Large intestine (tissue), 3 donors: ENCODE data around the gene MYB. TPM values are rescaled to one million over a fixed set of nuclear protein-coding genes. Genes with fewer than 3 reads are reported as not detected.
"Not testable (repeated sequence)": the region's sequence is repeated elsewhere in the genome, so short reads cannot be mapped to it uniquely, and the experiment has no call there.

Source experiments
- DNase-seq, 2 donors: peaks; one replicate each; pipeline versions ENCODE4 v3.0.0 to v3.0.0-alpha.2; 2013
- H3K27ac ChIP-seq: one replicate; pipeline ENCODE4 v1.5.1; 2013; ENCODE audit warnings: low read length
- H3K27me3 ChIP-seq: 2 replicates; pipeline ENCODE4 v1.6.1; 2013; ENCODE audit warnings: low read length; ENCODE audit not compliant: control insufficient read depth, insufficient read depth
- H3K36me3 ChIP-seq: 2 replicates; pipeline ENCODE4 v1.6.1; 2013; ENCODE audit warnings: low read length; ENCODE audit not compliant: control insufficient read depth, insufficient read depth
- H3K4me1 ChIP-seq: one replicate; pipeline ENCODE4 v1.6.1; 2013; ENCODE audit warnings: low read length; ENCODE audit not compliant: control insufficient read depth, insufficient read depth
- H3K4me3 ChIP-seq: one replicate; pipeline ENCODE4 v1.5.1; 2013; ENCODE audit warnings: low read length
- H3K9me3 ChIP-seq: one replicate; pipeline ENCODE4 v1.6.1; 2013; ENCODE audit warnings: mild to moderate bottlenecking, low read depth, low read length, moderate library complexity; ENCODE audit not compliant: control insufficient read depth
- WGBS: methylation state at CpG from one replicate; pipeline ENCODE4 v1.1.5; 2013; ENCODE audit warnings: low lambda C conversion rate; ENCODE audit not compliant: insufficient coverage; 5-methylcytosine and 5-hydroxymethylcytosine counted together
- polyA plus RNA-seq: library from polyadenylated mRNA; unstranded; fragments of 120-200 nt; gene quantifications from one replicate; pipeline ENCODE4 v1.2.1, GENCODE V29; 2013

The MYB gene
- polyA plus RNA-seq, 1 donor = 12.1 TPM

GRCh38 chr6:135244805-135245204 is 63.7 kb downstream of the MYB start:
- no peaks in the 10 kb centered on the region for H3K9me3 ChIP-seq
- no peak overlapping the region for H3K27ac ChIP-seq
- DNase-seq = no peak
- no peak overlapping the region for H3K4me3 ChIP-seq
- no peaks in the 10 kb centered on the region for H3K27me3 ChIP-seq
- H3K4me1 ChIP-seq = no peaks in the 10 kb centered on the region
- no peaks in the 10 kb centered on the region for H3K36me3 ChIP-seq
- WGBS = no CpG with 5 or more reads among the region's 6 CpGs

- not testable (repeated sequence) for H3K9me3 ChIP-seq, H3K36me3 ChIP-seq, H3K4me3 ChIP-seq, H3K27ac ChIP-seq, H3K27me3 ChIP-seq, DNase-seq
- 50% methylated on average over 2 of the region's 8 CpGs for WGBS
- H3K4me1 ChIP-seq = peaks cover 10% of the 10 kb centered on the region
Observed at GRCh38 chr6:135246412-135247012, 65.4 kb downstream of the MYB start.

GRCh38 chr6:135250234-135250633 is 69.1 kb downstream of the MYB start:
- Histone ChIP-seq H3K27ac (no peak overlapping the region), H3K27me3 (no peaks in the 10 kb centered on the region), H3K4me3 (no peak overlapping the region), H3K36me3 (no peaks in the 10 kb centered on the region), H3K9me3 (no peaks in the 10 kb centered on the region), H3K4me1 (peaks cover 20% of the 10 kb centered on the region)
- 67% methylated on average over 2 of the region's 9 CpGs for WGBS
- DNase-seq = no peak

- Histone ChIP-seq H3K4me1 (peaks cover 20% of the 10 kb centered on the region), H3K36me3 (no peaks in the 10 kb centered on the region), H3K27me3 (no peaks in the 10 kb centered on the region), H3K27ac (peak overlapping the region; percentile 24), H3K4me3 (no peak overlapping the region), H3K9me3 (no peaks in the 10 kb centered on the region)
- no CpG with 5 or more reads among the region's 9 CpGs for WGBS
- DNase-seq = peak in 1 of 2 donors; percentile 30
Observed at GRCh38 chr6:135250751-135251497, 69.8 kb downstream of the MYB start.

GRCh38 chr6:135251498-135252441 is 70.7 kb downstream of the MYB start:
- no peak overlapping the region for H3K4me3 ChIP-seq
- no peaks in the 10 kb centered on the region for H3K9me3 ChIP-seq
- no peaks in the 10 kb centered on the region for H3K36me3 ChIP-seq
- peak in 1 of 2 donors; percentile 63 for DNase-seq
- peak overlapping the region; percentile 24 for H3K27ac ChIP-seq
- peaks cover 20% of the 10 kb centered on the region for H3K4me1 ChIP-seq
- no CpG with 5 or more reads among the region's 13 CpGs for WGBS
- H3K27me3 ChIP-seq = no peaks in the 10 kb centered on the region

GRCh38 chr6:135254471-135254870 is 73.4 kb downstream of the MYB start:
- no peak overlapping the region for H3K27ac ChIP-seq
- no peak overlapping the region for H3K4me3 ChIP-seq
- H3K4me1 ChIP-seq = peaks cover 20% of the 10 kb centered on the region
- no peaks in the 10 kb centered on the region for H3K36me3 ChIP-seq
- DNase-seq = no peak
- H3K9me3 ChIP-seq = no peaks in the 10 kb centered on the region
- WGBS = no CpG with 5 or more reads among the region's 1 CpG
- H3K27me3 ChIP-seq = no peaks in the 10 kb centered on the region

- no peak for DNase-seq
- peaks cover 9% of the 10 kb centered on the region for H3K4me1 ChIP-seq
- no peaks in the 10 kb centered on the region for H3K27me3 ChIP-seq
- no peaks in the 10 kb centered on the region for H3K36me3 ChIP-seq
- H3K27ac ChIP-seq = no peak overlapping the region
- H3K4me3 ChIP-seq = no peak overlapping the region
- no peaks in the 10 kb centered on the region for H3K9me3 ChIP-seq
- no CpG with 5 or more reads among the region's 4 CpGs for WGBS
Observed at GRCh38 chr6:135256866-135257265, 75.8 kb downstream of the MYB start.

- peaks cover 2% of the 10 kb centered on the region for H3K4me1 ChIP-seq
- no peak overlapping the region for H3K27ac ChIP-seq
- H3K27me3 ChIP-seq = no peaks in the 10 kb centered on the region
- H3K36me3 ChIP-seq = no peaks in the 10 kb centered on the region
- no peaks in the 10 kb centered on the region for H3K9me3 ChIP-seq
- no peak for DNase-seq
- H3K4me3 ChIP-seq = no peak overlapping the region
- WGBS = no CpG with 5 or more reads among the region's 2 CpGs
Observed at GRCh38 chr6:135257631-135258405, 76.7 kb downstream of the MYB start.

GRCh38 chr6:135258970-135259369 is 77.9 kb downstream of the MYB start:
- H3K4me1 ChIP-seq = no peaks in the 10 kb centered on the region
- no peaks in the 10 kb centered on the region for H3K36me3 ChIP-seq
- whole genome bisulfite sequencing = no CpG with 5 or more reads among the region's 6 CpGs
- H3K4me3 ChIP-seq = no peak overlapping the region
- H3K27me3 ChIP-seq = no peaks in the 10 kb centered on the region
- no peak overlapping the region for H3K27ac ChIP-seq
- H3K9me3 ChIP-seq = no peaks in the 10 kb centered on the region
- no peak for DNase-seq

GRCh38 chr6:135260612-135261011 is 79.5 kb downstream of the MYB start:
- H3K9me3 ChIP-seq = no peaks in the 10 kb centered on the region
- WGBS = 83% methylated on average over 1 of the region's 4 CpGs
- peaks cover 3% of the 10 kb centered on the region for H3K4me1 ChIP-seq
- no peaks in the 10 kb centered on the region for H3K27me3 ChIP-seq
- DNase-seq = no peak
- no peak overlapping the region for H3K27ac ChIP-seq
- H3K36me3 ChIP-seq = no peaks in the 10 kb centered on the region
- H3K4me3 ChIP-seq = no peak overlapping the region
